ENCODE measurements around the gene FBN1.

Gene FBN1

GRCh38 chr15:48419896-48420295 lies 225.6 kb downstream of the FBN1 start:
- no peaks in the 10 kb centered on the region for H3K9me3 ChIP-seq (replicated peaks; ENCODE audit: low read length)
- no peak overlapping the region for H3K4me2 ChIP-seq (ENCODE audit: low read length)
- peaks cover 12% of the 10 kb centered on the region for H3K4me1 ChIP-seq (ENCODE audit: control insufficient read depth, insufficient read depth, low read length)
- H3K36me3 ChIP-seq (ENCODE audit: insufficient read depth, low read length) = peaks cover 88% of the 10 kb centered on the region
- no peaks in the 10 kb centered on the region for H3K27me3 ChIP-seq (ENCODE audit: control insufficient read depth, insufficient read depth, low read length)
- no peak overlapping the region for H3K4me3 ChIP-seq (ENCODE audit: low read length)
- H3K9ac ChIP-seq (ENCODE audit: low read depth, low read length) = no peak overlapping the region

GRCh38 chr15:48418343-48418742 lies 227.2 kb downstream of the FBN1 start:
- no peaks in the 10 kb centered on the region for H3K9me3 ChIP-seq (replicated peaks; ENCODE audit: low read length)
- peaks cover 27% of the 10 kb centered on the region for H3K4me1 ChIP-seq (ENCODE audit: control insufficient read depth, insufficient read depth, low read length)
- H3K4me2 ChIP-seq (ENCODE audit: low read length) = no peak overlapping the region
- no peaks in the 10 kb centered on the region for H3K27me3 ChIP-seq (ENCODE audit: control insufficient read depth, insufficient read depth, low read length)
- no peak overlapping the region for H3K9ac ChIP-seq (ENCODE audit: low read depth, low read length)
- no peak overlapping the region for H3K4me3 ChIP-seq (ENCODE audit: low read length)
- peaks cover 82% of the 10 kb centered on the region for H3K36me3 ChIP-seq (ENCODE audit: insufficient read depth, low read length)

- H3K4me1 ChIP-seq (ENCODE audit: control insufficient read depth, insufficient read depth, low read length) = peaks cover 46% of the 10 kb centered on the region
- no peak overlapping the region for H3K4me2 ChIP-seq (ENCODE audit: low read length)
- no peaks in the 10 kb centered on the region for H3K27me3 ChIP-seq (ENCODE audit: control insufficient read depth, insufficient read depth, low read length)
- H3K9ac ChIP-seq (ENCODE audit: low read depth, low read length) = no peak overlapping the region
- no peak overlapping the region for H3K4me3 ChIP-seq (ENCODE audit: low read length)
- H3K9me3 ChIP-seq (replicated peaks; ENCODE audit: low read length) = no peaks in the 10 kb centered on the region
- peaks cover 82% of the 10 kb centered on the region for H3K36me3 ChIP-seq (ENCODE audit: insufficient read depth, low read length)
Measured at GRCh38 chr15:48416301-48416700, 229.2 kb downstream of the FBN1 start.

GRCh38 chr15:48415036-48415886 lies 230.2 kb downstream of the FBN1 start:
- Histone ChIP-seq H3K4me2 (ENCODE audit: low read length) (peak overlapping the region; percentile 54), H3K36me3 (ENCODE audit: insufficient read depth, low read length) (peaks cover 82% of the 10 kb centered on the region), H3K9ac (ENCODE audit: low read depth, low read length) (peak overlapping the region; percentile 58), H3K4me1 (ENCODE audit: control insufficient read depth, insufficient read depth, low read length) (peaks cover 46% of the 10 kb centered on the region), H3K9me3 (replicated peaks; ENCODE audit: low read length) (no peaks in the 10 kb centered on the region), H3K4me3 (ENCODE audit: low read length) (no peak overlapping the region), H3K27me3 (ENCODE audit: control insufficient read depth, insufficient read depth, low read length) (no peaks in the 10 kb centered on the region)

GRCh38 chr15:48414015-48414414 lies 231.5 kb downstream of the FBN1 start:
- Histone ChIP-seq H3K4me1 (ENCODE audit: control insufficient read depth, insufficient read depth, low read length) (peaks cover 46% of the 10 kb centered on the region), H3K4me3 (ENCODE audit: low read length) (no peak overlapping the region), H3K36me3 (ENCODE audit: insufficient read depth, low read length) (peaks cover 82% of the 10 kb centered on the region), H3K27me3 (ENCODE audit: control insufficient read depth, insufficient read depth, low read length) (no peaks in the 10 kb centered on the region), H3K4me2 (ENCODE audit: low read length) (peak overlapping the region; percentile 38), H3K9ac (ENCODE audit: low read depth, low read length) (peak overlapping the region; percentile 58), H3K9me3 (replicated peaks; ENCODE audit: low read length) (no peaks in the 10 kb centered on the region)

- H3K9me3 ChIP-seq (replicated peaks; ENCODE audit: low read length) = no peaks in the 10 kb centered on the region
- no peak overlapping the region for H3K4me3 ChIP-seq (ENCODE audit: low read length)
- H3K4me2 ChIP-seq (ENCODE audit: low read length) = peak overlapping the region; percentile 38
- peaks cover 46% of the 10 kb centered on the region for H3K4me1 ChIP-seq (ENCODE audit: control insufficient read depth, insufficient read depth, low read length)
- H3K9ac ChIP-seq (ENCODE audit: low read depth, low read length) = peak overlapping the region; percentile 58
- H3K27me3 ChIP-seq (ENCODE audit: control insufficient read depth, insufficient read depth, low read length) = no peaks in the 10 kb centered on the region
- H3K36me3 ChIP-seq (ENCODE audit: insufficient read depth, low read length) = peaks cover 82% of the 10 kb centered on the region
Measured at GRCh38 chr15:48413304-48413703, 232.2 kb downstream of the FBN1 start.

GRCh38 chr15:48411971-48412591 lies 233.4 kb downstream of the FBN1 start:
- peak overlapping the region; percentile 38 for H3K4me2 ChIP-seq (ENCODE audit: low read length)
- no peaks in the 10 kb centered on the region for H3K27me3 ChIP-seq (ENCODE audit: control insufficient read depth, insufficient read depth, low read length)
- H3K4me3 ChIP-seq (ENCODE audit: low read length) = peak overlapping the region; percentile 8
- H3K9ac ChIP-seq (ENCODE audit: low read depth, low read length) = peak overlapping the region; percentile 58
- peaks cover 46% of the 10 kb centered on the region for H3K4me1 ChIP-seq (ENCODE audit: control insufficient read depth, insufficient read depth, low read length)
- peaks cover 87% of the 10 kb centered on the region for H3K36me3 ChIP-seq (ENCODE audit: insufficient read depth, low read length)
- H3K9me3 ChIP-seq (replicated peaks; ENCODE audit: low read length) = no peaks in the 10 kb centered on the region

GRCh38 chr15:48409623-48410022 lies 235.9 kb downstream of the FBN1 start:
- Histone ChIP-seq H3K4me2 (ENCODE audit: low read length) (no peak overlapping the region), H3K9me3 (replicated peaks; ENCODE audit: low read length) (no peaks in the 10 kb centered on the region), H3K27me3 (ENCODE audit: control insufficient read depth, insufficient read depth, low read length) (no peaks in the 10 kb centered on the region), H3K36me3 (ENCODE audit: insufficient read depth, low read length) (peaks cover 80% of the 10 kb centered on the region), H3K4me1 (ENCODE audit: control insufficient read depth, insufficient read depth, low read length) (peaks cover 32% of the 10 kb centered on the region), H3K4me3 (ENCODE audit: low read length) (no peak overlapping the region), H3K9ac (ENCODE audit: low read depth, low read length) (no peak overlapping the region)

- Histone ChIP-seq H3K36me3 (ENCODE audit: insufficient read depth, low read length) (peaks cover 72% of the 10 kb centered on the region), H3K27me3 (ENCODE audit: control insufficient read depth, insufficient read depth, low read length) (no peaks in the 10 kb centered on the region), H3K4me2 (ENCODE audit: low read length) (no peak overlapping the region), H3K4me3 (ENCODE audit: low read length) (no peak overlapping the region), H3K9me3 (replicated peaks; ENCODE audit: low read length) (no peaks in the 10 kb centered on the region), H3K4me1 (ENCODE audit: control insufficient read depth, insufficient read depth, low read length) (peaks cover 19% of the 10 kb centered on the region), H3K9ac (ENCODE audit: low read depth, low read length) (no peak overlapping the region)
Measured at GRCh38 chr15:48408327-48408726, 237.2 kb downstream of the FBN1 start.

- Histone ChIP-seq H3K4me3 (ENCODE audit: low read length) (no peak overlapping the region), H3K9me3 (replicated peaks; ENCODE audit: low read length) (no peaks in the 10 kb centered on the region), H3K27me3 (ENCODE audit: control insufficient read depth, insufficient read depth, low read length) (no peaks in the 10 kb centered on the region), H3K36me3 (ENCODE audit: insufficient read depth, low read length) (peaks cover 67% of the 10 kb centered on the region), H3K4me2 (ENCODE audit: low read length) (no peak overlapping the region), H3K4me1 (ENCODE audit: control insufficient read depth, insufficient read depth, low read length) (peaks cover 12% of the 10 kb centered on the region), H3K9ac (ENCODE audit: low read depth, low read length) (no peak overlapping the region)
Measured at GRCh38 chr15:48407646-48408045, 237.9 kb downstream of the FBN1 start.

- no peak overlapping the region for H3K4me3 ChIP-seq (ENCODE audit: low read length)
- H3K9ac ChIP-seq (ENCODE audit: low read depth, low read length) = no peak overlapping the region
Measured at GRCh38 chr15:48406911-48407310, 238.6 kb downstream of the FBN1 start.

More at GRCh38 chr15:48406911-48407310, 238.6 kb downstream of the FBN1 start:
- H3K4me2 ChIP-seq (ENCODE audit: low read length) = no peak overlapping the region
- no peaks in the 10 kb centered on the region for H3K9me3 ChIP-seq (replicated peaks; ENCODE audit: low read length)
- peaks cover 5% of the 10 kb centered on the region for H3K4me1 ChIP-seq (ENCODE audit: control insufficient read depth, insufficient read depth, low read length)
- H3K36me3 ChIP-seq (ENCODE audit: insufficient read depth, low read length) = peaks cover 60% of the 10 kb centered on the region
- H3K27me3 ChIP-seq (ENCODE audit: control insufficient read depth, insufficient read depth, low read length) = no peaks in the 10 kb centered on the region
